Memory B cell (primary cell): Measurements from ENCODE around the gene PCYT1A.
"Not testable (repeated sequence)": the region's sequence is repeated elsewhere in the genome, so short reads cannot be mapped to it uniquely, and the experiment has no call there.

Source experiments
- ATAC-seq: fragments of 150-1000 bp; cut with Tn5 transposase; 2 replicates; pipeline ENCODE4 v1.10.0; 2021; ENCODE audit warnings: low read depth, mild to moderate bottlenecking, moderate library complexity
- DNase-seq, 2 donors: peaks; one replicate each; pipeline ENCODE4 v3.0.0; 2022; ENCODE audit warnings: low spot score in 2 of 2
- H3K27ac Mint-ChIP-seq: one replicate; pipeline ENCODE4 v1.8.0; 2022; ENCODE audit warnings: mild to moderate bottlenecking, moderate library complexity, mixed read lengths
- H3K27me3 Mint-ChIP-seq: one replicate; pipeline ENCODE4 v1.8.0; 2022; ENCODE audit warnings: mixed read lengths
- H3K36me3 Mint-ChIP-seq: one replicate; pipeline ENCODE4 v1.8.0; 2022; ENCODE audit warnings: mild to moderate bottlenecking, mixed read lengths
- H3K4me1 Mint-ChIP-seq: one replicate; pipeline ENCODE4 v1.8.0; 2022; ENCODE audit warnings: mixed read lengths
- H3K4me3 Mint-ChIP-seq: one replicate; pipeline ENCODE4 v1.8.0; 2022; ENCODE audit warnings: mild to moderate bottlenecking, moderate library complexity, mixed read lengths
- H3K9me3 Mint-ChIP-seq: one replicate; pipeline ENCODE4 v1.8.0; 2022; ENCODE audit warnings: mixed read lengths

Gene PCYT1A

GRCh38 chr3:196287440-196288140, at the start of gene PCYT1A:
TSS of gene PCYT1A (minus strand) at chr3:196287726. CDS start at chr3:196270531, 17,195 bp downstream.
- ATAC-seq (peak; percentile 73), DNase-seq (peak; percentile 51 to 65)
- Mint-ChIP-seq H3K4me3 (peak within 1 kb of the TSS; percentile 97), H3K27me3 (no peaks in the 10 kb centered on the region), H3K36me3 (no peaks in the 10 kb centered on the region), H3K27ac (peak within 1 kb of the TSS; percentile 97), H3K4me1 (peaks cover 44% of the 10 kb centered on the region), H3K9me3 (no peaks in the 10 kb centered on the region)

DNA sequence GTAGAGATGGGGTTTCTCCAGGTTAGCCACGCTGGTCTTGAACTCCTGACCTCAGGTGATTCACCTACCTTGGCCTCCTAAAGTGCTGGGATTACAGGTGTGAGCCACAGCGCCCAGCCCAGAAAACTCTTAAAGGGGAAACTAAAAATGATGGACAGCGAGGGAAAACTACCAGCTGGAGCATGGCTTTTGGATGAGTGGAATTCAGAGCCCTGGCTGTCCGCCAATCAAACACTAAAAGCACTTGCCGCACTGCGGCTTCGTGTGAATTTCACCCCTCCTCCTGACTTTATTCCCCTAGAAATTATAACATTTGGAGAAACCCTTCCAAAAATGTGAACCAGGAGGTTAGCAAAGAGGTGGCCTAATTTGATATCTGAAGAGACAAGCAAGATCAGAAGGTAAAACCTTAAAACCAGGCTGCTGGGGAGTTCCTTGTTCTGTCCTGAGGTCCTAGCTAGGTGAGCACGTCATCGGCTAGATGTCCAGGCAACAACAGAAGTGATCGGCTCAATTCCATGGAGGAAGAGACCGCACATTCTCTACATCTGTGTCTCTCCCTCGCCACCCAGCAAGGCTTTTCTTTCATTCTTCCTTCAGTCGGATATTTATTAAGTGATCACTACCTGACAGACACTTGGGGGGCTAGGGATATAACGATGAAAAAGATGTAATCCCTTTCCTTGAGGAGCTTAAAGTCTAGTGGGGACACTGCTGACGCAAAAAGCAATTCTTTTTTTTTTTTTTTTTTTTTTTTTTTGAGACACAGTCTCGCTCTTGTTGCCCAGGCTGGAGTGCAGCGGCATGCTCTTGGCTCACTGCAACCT, 49.0 kb upstream of the PCYT1A start:
- H3K36me3 Mint-ChIP-seq, result no peaks in the 10 kb centered on the region
- no peak overlapping the region for H3K4me3 Mint-ChIP-seq
- no peak for ATAC-seq
- DNase-seq, result no peak
- H3K27me3 Mint-ChIP-seq, result peaks cover 5% of the 10 kb centered on the region
- H3K27ac Mint-ChIP-seq, result no peak overlapping the region
- H3K9me3 Mint-ChIP-seq, result peaks cover 1% of the 10 kb centered on the region
- H3K4me1 Mint-ChIP-seq, result peaks cover 7% of the 10 kb centered on the region

GRCh38 chr3:196335503-196335948, 48.0 kb upstream of the PCYT1A start:
- peaks cover 5% of the 10 kb centered on the region for H3K27me3 Mint-ChIP-seq
- no peak for ATAC-seq
- peaks cover 1% of the 10 kb centered on the region for H3K9me3 Mint-ChIP-seq
- peaks cover 7% of the 10 kb centered on the region for H3K4me1 Mint-ChIP-seq
- no peak overlapping the region for H3K27ac Mint-ChIP-seq
- H3K4me3 Mint-ChIP-seq, result no peak overlapping the region
- DNase-seq, result no peak
- no peaks in the 10 kb centered on the region for H3K36me3 Mint-ChIP-seq

- ATAC-seq, result no peak
- Mint-ChIP-seq H3K27ac (no peak overlapping the region), H3K36me3 (no peaks in the 10 kb centered on the region), H3K4me3 (no peak overlapping the region), H3K4me1 (peaks cover 7% of the 10 kb centered on the region), H3K9me3 (peaks cover 1% of the 10 kb centered on the region), H3K27me3 (peaks cover 5% of the 10 kb centered on the region)
- no peak for DNase-seq
Measured at GRCh38 chr3:196334982-196335381, 47.5 kb upstream of the PCYT1A start.

- Mint-ChIP-seq H3K4me3 (no peak overlapping the region), H3K27ac (no peak overlapping the region), H3K9me3 (no peaks in the 10 kb centered on the region), H3K27me3 (peaks cover 5% of the 10 kb centered on the region), H3K36me3 (no peaks in the 10 kb centered on the region), H3K4me1 (no peaks in the 10 kb centered on the region)
- ATAC-seq (no peak), DNase-seq (no peak)
Measured at GRCh38 chr3:196332168-196332567, 44.6 kb upstream of the PCYT1A start.

- H3K27me3 Mint-ChIP-seq, result no peaks in the 10 kb centered on the region
- no peaks in the 10 kb centered on the region for H3K4me1 Mint-ChIP-seq
- H3K4me3 Mint-ChIP-seq, result no peak overlapping the region
- no peaks in the 10 kb centered on the region for H3K36me3 Mint-ChIP-seq
- H3K9me3 Mint-ChIP-seq, result no peaks in the 10 kb centered on the region
- DNase-seq (no peak), ATAC-seq (no peak)
- no peak overlapping the region for H3K27ac Mint-ChIP-seq
Measured at GRCh38 chr3:196327405-196327804, 39.9 kb upstream of the PCYT1A start.

- H3K27me3 Mint-ChIP-seq, result no peaks in the 10 kb centered on the region
- H3K27ac Mint-ChIP-seq, result no peak overlapping the region
- H3K4me3 Mint-ChIP-seq, result no peak overlapping the region
- DNase-seq, result no peak
- no peaks in the 10 kb centered on the region for H3K9me3 Mint-ChIP-seq
- H3K36me3 Mint-ChIP-seq, result no peaks in the 10 kb centered on the region
- no peak for ATAC-seq
- H3K4me1 Mint-ChIP-seq, result no peaks in the 10 kb centered on the region
Measured at GRCh38 chr3:196326936-196327335, 39.4 kb upstream of the PCYT1A start.

GRCh38 chr3:196323691-196324090, 36.2 kb upstream of the PCYT1A start:
- no peaks in the 10 kb centered on the region for H3K36me3 Mint-ChIP-seq
- H3K9me3 Mint-ChIP-seq, result no peaks in the 10 kb centered on the region
- H3K4me1 Mint-ChIP-seq, result peaks cover 4% of the 10 kb centered on the region
- no peak overlapping the region for H3K4me3 Mint-ChIP-seq
- DNase-seq, result no peak
- no peaks in the 10 kb centered on the region for H3K27me3 Mint-ChIP-seq
- no peak for ATAC-seq
- H3K27ac Mint-ChIP-seq, result no peak overlapping the region

- Mint-ChIP-seq H3K9me3 (no peaks in the 10 kb centered on the region), H3K4me3 (no peak overlapping the region), H3K27me3 (no peaks in the 10 kb centered on the region), H3K36me3 (no peaks in the 10 kb centered on the region), H3K4me1 (peaks cover 4% of the 10 kb centered on the region), H3K27ac (no peak overlapping the region)
- ATAC-seq (no peak), DNase-seq (no peak)
Measured at GRCh38 chr3:196323016-196323415, 35.5 kb upstream of the PCYT1A start.

GRCh38 chr3:196321162-196321561, 33.6 kb upstream of the PCYT1A start:
- ATAC-seq, result no peak
- H3K9me3 Mint-ChIP-seq, result no peaks in the 10 kb centered on the region
- peaks cover 9% of the 10 kb centered on the region for H3K4me1 Mint-ChIP-seq
- H3K36me3 Mint-ChIP-seq, result no peaks in the 10 kb centered on the region
- H3K27me3 Mint-ChIP-seq, result no peaks in the 10 kb centered on the region
- DNase-seq, result no peak
- no peak overlapping the region for H3K4me3 Mint-ChIP-seq
- H3K27ac Mint-ChIP-seq, result no peak overlapping the region

GRCh38 chr3:196320137-196320536, 32.6 kb upstream of the PCYT1A start:
- no peak overlapping the region for H3K4me3 Mint-ChIP-seq
- H3K27me3 Mint-ChIP-seq, result no peaks in the 10 kb centered on the region
- H3K4me1 Mint-ChIP-seq, result peaks cover 9% of the 10 kb centered on the region
- no peaks in the 10 kb centered on the region for H3K9me3 Mint-ChIP-seq
- ATAC-seq (no peak), DNase-seq (no peak)
- no peak overlapping the region for H3K27ac Mint-ChIP-seq
- H3K36me3 Mint-ChIP-seq, result no peaks in the 10 kb centered on the region

- Mint-ChIP-seq H3K27ac (peak within 1 kb of the TSS; percentile 96), H3K9me3 (no peaks in the 10 kb centered on the region), H3K36me3 (peaks cover 3% of the 10 kb centered on the region), H3K27me3 (no peaks in the 10 kb centered on the region), H3K4me3 (peak within 1 kb of the TSS; percentile 96), H3K4me1 (peaks cover 9% of the 10 kb centered on the region)
- peak; percentile 82 to 84 for DNase-seq
- ATAC-seq, result peak; percentile 89
Measured at GRCh38 chr3:196317687-196318467, 30.4 kb upstream of the PCYT1A start, which contains the start of gene DYNLT2B. TSS of gene DYNLT2B (minus strand) at chr3:196318240. CDS start at chr3:196318152, 88 bp downstream.

DNA sequence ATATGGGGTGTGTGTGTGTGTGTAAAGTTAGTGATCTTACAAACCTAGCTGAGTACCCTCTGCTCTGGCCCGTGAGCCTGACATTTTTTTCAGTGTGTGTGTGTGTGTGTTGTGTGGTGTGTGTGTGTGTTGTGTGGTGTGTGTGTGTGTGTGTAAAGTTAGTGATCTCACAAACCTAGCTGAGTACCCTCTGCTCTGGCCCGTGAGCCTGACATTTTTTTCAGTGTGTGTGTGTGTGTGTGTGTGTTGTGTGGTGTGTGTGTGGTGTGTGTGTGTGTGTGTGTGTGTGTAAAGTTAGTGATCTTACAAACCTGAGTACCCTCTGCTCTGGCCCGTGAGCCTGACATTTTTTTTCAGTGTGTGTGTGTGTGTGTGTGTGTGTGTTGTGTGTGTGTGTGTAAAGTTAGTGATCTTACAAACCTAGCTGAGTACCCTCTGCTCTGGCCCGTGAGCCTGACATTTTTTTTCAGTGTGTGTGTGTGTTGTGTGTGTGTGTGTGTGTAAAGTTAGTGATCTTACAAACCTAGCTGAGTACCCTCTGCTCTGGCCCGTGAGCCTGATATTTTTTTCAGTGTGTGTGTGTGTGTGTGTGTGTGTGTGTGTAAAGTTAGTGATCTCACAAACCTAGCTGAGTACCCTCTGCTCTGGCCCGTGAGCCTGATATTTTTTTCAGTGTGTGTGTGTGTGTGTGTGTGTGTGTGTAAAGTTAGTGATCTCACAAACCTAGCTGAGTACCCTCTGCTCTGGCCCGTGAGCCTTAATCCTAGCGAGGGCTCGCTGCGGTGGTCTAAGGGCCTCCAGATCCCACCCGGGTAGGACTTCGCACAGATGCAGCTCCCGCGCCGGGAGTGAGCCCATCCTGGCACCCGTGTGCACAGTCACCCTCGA, 29.5 kb upstream of the PCYT1A start:
- ATAC-seq, H3K4me1 Mint-ChIP-seq, H3K36me3 Mint-ChIP-seq, DNase-seq, H3K27me3 Mint-ChIP-seq, H3K9me3 Mint-ChIP-seq: not testable (repeated sequence)
- peak overlapping the region; percentile 96 for H3K4me3 Mint-ChIP-seq
- H3K27ac Mint-ChIP-seq, result peak overlapping the region; percentile 96
